HG02678 (cell line): Measurements from ENCODE around the gene RAB1B.
A peak's percentile ranks its signal among the peaks of the same experiment; 100 is the strongest.
"Not testable (repeated sequence)": the region's sequence is repeated elsewhere in the genome, so short reads cannot be mapped to it uniquely, and the experiment has no call there.

Source experiments
- ATAC-seq: cut with Tn5 transposase; IDR thresholded peaks from one replicate; pipeline ENCODE4 v1.9.1; 2021; ENCODE audit warnings: mild to moderate bottlenecking, moderate library complexity; ENCODE audit not compliant: unreplicated experiment

RAB1B gene

DNA sequence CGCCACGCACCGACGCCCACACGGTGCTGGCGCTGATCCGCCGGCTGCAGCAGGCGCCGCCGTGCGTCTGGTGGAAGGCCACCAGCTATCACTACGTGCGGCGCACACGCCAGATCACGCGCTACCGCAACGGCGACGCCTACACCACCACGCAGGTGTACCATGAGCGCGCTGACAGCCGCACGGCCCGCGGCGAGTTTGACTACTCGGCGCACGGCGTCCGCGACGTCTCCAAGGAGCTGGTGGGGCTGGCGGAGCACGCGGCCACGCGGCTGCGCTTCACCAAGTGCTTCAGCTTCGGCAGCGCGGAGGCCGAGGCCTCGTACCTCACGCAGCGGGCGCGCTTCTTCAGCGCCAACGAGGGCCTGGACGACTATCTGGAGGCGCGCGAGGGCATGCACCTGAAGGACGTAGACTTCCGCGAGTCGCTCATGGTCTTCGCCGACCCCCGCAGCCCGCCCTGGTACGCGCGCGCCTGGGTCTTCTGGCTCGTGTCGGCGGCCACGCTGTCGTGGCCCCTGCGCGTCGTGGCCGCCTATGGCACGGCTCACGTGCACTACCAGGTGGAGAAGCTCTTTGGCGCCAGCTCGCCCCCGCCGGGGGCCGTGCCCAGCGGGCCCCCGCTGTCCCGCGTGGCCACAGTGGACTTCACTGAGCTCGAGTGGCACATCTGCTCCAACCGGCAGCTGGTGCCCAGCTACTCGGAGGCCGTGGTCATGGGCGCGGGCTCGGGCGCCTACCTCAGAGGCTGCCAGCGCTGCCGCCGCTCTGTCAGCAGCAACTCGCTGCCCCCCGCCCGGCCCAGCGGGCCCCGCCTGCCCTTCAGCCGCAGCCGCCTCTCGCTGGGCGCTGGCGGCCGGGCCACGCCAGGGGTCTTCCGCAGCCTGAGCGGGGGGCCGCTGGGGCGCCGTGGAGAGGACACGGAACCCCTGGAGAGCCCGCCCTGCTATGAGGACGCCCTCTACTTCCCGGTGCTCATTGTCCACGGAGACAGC is 26.5 kb downstream of the RAB1B start:
- no peak for ATAC-seq

DNA sequence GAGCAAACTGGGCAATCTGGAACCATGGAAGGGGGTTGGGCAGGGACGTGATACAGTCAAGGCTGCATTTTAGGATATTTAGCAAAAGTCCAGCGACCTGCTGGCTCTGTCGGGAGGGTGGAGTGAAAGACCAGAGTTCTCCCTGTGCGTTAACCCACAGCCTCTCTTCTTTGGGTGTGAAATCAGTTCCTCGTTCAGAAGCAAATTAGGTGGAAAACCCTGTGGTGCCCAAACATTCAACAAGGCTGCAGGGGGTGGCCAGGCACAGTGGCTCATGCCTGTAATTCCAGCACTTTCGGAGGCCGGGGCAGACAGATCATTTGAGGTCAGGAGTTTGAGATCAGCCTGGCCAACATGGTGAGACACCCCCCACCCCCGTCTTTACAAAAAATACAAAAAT is 29.2 kb downstream of the RAB1B start:
- ATAC-seq = no peak

DNA sequence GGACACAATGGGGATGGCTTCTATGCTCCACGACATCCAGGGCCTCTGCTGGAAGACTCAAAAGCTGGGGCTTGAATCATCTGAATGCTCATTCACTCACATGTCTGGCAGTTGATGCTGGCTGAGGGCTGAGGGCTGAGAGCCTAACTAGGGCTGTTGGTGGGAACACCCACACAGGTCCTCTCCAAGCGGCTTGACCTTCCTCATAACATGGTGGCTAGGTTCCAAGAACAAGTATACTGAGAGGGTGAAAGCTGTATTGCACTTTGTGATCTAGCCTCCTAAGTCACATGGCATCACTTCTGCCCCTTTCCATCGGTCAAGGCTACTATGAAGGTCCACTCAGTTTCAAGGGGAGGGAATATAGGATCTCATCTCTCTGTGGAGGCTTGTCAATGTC is 30.7 kb downstream of the RAB1B start:
- no peak for ATAC-seq

DNA sequence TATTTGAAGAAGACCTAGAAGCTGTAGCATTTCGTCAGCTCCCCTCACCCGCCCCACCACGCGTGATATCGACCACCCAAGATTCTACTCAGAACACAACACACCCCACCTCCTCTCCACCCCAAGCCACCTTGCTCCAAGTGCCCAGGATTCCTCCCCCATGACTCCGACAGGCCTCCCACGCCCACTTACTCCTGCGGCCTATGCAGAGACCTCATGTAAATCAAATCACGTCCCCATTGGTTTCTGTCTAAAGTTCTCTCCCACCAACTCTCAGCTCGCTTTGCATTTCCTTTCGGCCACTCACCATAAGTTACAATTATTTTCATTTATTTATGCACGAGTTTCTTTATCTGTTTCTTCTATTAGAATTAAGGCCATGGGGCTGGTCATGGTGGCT is 34.2 kb downstream of the RAB1B start:
- ATAC-seq = no peak

DNA sequence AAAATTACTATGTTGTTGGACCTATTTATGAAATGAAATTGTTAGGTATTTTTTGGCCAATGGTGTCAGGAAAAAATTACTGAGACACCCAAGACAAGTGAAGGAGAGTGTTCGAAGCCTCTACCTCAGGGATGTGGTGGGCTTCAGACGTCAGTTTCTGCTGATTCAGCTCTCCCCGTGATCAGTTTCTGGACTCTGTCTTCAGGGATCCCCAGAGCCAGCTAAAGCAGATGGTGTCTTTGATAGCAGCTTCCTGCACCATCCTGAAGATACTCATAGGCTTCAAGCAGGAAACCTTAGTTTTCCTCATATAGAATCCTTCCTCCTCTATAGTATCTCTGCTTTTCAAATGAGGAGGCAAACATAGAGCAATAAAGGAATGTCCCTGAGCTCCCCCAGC is 41.0 kb downstream of the RAB1B start:
- no peak for ATAC-seq

DNA sequence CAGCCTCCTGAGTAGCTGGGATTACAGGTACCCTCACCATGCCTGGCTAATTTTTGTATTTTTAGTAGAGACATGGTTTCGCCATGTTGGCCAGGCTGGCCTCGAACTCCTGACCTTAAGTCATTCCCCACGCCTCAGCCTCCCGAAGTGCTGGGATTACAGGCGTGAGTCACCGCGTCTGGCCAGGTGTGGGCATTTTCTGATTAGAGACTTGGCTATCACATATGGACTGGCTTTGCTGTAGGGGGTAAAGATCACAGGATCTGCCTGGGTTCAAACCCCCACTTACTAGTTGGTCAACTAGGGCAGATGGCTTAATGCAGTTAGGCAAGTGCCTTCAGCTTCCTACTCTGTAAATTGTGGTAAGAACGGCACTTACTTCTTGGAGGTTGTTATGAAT is 41.9 kb downstream of the RAB1B start:
- ATAC-seq = no peak

DNA sequence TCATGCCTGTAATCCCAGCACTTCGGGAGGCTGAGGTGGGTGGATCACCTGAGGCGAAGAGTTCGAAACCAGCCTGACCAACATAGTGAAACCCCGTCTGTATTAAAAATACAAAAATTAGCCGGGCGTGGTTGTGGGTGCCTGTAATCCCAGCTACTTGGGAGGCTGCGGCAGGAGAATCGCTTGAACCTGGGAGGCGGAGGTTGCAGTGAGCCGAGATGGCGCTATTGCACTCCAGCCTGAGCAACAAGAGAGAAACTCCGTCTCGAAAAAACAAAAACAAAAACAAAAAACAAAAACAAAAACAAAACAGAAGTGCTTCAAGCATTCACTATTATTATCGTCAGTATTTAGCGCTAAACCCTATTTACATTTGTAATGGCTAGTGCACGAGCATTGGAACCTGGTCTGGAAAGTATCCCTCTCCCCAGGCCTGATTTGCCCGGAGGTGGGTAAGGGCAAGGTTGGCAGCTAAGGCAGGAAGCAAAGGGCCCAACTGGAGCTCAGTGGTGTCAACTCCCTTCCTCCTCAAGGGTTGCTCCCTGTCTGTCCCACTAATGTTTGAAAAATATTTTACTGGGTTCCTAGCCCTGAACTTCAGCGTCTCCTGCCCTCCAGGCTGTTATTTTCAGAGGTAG is 42.5 kb downstream of the RAB1B start:
- not testable (repeated sequence) for ATAC-seq

DNA sequence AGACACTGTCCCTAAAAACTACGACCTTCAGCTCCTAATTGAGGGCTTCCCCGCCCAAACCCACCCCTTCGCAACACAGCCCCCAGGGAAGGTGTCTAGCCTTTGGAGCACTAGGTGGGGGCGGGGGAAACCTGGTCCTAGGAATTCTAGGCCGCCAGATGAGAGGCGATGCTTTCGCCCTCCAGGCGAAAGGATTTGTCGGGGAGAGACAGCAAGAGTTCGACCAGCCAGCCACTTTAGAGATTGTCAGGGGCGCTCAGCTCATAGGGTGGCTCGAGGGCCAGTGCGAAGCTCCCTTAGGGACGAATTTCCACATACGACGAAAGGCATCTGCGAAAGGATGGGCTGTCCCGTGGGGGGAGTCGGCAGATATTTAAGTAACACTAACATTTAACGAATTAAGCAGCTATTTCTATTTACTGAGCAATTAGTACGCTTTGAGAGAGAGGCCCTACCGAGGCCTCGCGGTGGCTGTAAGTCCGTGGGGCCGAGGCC is 43.1 kb downstream of the RAB1B start:
- ATAC-seq = no peak

DNA sequence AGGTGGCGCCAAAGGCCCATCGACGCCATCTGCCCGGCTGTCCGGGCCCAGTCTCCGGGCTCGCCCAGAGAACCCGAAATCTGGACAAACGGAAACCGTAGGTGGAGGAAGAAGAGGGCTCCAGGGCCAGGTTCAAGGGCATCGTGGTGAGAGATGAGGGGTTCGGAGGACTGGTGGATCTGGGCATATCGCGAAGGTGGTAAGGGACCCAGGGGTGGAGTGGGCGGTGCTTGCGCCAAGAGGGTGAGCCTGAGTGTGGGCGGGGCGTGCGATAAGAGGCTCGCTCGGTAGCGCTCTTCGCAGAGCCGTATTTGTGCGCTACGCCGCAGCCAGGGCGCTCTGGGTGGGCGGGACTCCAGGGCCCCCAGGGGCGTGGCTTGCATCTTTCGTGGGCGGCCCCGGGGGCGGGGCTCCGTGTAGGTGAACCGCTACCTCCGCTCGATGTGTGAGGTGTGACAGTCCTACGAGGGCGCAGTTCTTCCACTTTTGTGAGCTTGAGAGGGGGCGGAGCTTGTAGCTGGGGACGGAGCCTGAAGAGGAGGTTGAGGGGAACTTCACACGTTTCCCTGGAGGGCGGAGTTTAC is 43.6 kb downstream of the RAB1B start:
- ATAC-seq = peak; percentile 60

DNA sequence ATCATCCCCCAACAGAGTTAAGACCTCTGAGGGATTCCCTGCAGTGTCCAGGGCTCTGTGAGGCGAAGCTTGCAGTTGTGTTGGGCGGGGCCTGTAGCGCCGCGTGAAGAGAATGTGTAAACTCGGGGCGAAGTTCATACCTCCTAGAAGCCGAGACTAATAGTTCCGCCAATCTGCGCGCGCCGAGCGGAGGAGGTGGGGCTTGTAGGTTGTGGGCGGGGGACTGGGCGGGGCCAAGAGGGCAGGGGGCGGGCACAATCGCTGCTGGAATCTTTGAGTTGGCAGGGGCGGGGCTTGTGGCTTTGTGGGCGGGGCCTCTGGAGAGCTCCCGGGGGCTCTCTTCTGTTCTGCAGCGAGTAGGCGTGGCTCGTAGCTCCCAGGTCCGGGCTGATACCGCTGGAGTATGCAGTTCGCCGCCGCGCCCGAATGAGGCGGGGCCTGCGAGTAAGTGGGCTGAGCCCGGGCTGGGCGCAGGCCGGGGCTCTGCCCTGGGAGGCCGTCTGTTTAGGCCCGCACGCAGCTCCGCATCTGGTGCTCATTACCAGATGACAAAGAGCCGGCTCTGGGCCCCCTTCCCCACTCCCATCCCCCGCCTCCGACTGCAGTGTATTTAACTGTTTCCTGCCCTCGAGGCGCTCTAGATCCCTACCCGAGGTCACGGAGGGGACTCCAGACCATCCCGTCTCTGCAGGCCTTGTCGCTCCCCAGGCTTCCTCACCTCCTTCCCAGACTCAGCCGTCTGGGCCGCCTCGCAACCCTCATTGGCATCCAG is 44.3 kb downstream of the RAB1B start:
- ATAC-seq = peak; percentile 71

DNA sequence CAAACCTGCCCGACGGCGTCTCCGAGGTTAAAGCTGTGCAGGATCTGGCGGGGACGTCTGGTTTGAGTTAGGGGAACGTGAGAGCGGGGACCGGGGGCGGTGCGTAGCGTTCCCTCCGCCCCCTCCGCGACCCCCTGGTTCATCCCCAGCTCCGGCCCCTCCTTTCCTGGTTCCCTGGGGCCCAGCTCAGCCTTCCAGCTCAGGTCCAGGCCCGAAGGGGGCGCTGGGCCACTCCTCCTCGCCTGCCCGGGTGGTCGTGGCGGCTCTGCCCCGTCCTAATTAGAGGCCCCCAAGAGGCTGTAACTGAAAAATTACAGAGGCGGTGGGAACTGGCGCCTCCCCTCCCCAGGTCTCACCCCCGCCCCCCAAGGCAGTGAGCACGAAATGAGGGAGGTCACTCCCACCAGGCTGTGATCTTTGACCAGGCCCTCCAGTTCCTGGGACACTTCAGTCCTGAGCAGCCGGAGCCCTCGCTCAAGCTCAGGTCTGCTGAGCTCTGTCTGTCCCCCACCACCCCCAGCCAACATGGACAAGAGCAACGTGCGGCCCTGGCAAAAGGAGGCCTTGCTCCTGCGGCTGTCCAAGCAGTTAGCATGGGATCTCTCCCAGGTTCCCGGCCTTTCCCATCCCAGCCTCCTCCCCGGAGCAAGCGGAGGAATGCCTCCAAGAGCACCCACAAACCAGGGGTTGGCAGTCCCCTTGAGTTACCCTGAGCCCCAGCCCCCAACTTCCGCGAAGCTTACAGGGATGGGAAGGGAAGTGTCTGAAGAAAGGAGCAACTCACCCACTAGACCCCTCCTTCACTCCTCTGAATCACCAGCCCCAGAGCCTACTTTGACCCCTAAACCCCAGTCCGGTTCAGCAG is 45.1 kb downstream of the RAB1B start:
- no peak for ATAC-seq

DNA sequence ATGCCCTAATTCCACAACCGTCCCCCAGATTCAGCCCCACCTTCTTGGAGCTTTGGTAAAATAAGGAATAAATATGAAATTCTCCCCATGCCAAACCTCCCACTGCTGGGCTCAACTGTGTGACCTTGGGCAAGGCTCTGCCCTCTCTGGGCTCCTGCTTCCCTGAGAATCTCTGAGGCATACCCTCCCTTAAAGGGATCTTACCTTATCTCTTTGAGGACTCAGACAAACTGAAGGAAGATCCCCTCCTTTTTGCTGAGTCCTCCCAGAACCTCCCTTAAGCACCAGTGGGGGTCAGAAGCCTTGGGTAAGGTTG is 45.7 kb downstream of the RAB1B start:
- no peak for ATAC-seq

DNA sequence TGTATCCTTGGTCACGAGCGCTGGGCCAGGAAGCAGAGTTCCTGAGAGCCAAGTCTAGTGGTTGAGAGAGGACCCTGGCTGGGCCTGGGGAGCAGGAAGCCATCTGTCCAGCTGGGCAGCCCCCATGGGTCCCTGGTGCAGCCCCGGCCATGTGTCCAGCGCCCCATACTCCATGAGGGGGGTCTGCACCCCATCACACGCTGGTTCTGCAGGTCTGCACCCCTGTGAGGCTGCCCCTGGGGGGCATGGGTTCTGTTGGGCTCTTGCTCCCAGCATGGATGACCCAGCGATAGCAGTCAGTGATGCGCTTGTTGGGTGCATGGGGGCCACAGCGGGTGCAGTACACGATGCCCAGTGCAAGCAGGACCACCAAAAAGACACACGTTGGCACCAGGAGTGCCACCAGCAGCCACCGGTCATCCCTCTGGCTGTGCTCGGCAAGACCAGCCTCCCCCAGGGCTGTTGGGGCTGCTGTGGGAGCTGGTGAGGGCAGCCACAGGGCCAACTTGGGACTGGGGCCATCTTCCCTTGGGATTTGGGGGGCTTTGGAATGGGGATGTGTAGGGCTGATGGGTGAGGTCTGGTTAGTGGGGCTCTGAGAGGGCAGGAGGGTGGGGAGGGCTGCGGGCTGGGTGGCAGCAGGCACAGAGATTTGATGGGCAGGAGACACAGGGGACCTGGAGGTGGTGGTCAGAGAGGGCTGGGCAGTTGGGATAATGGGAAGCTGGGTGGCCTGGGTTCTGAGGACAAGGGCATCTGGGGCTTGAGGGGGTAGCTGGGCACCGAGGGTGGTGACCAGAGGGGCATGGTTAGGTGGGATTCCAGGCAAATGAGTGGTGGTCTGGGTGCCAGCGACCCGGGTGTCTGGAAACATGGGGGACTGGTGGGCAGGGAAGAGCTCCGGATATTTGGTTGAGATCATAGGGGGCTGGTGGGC is 46.4 kb downstream of the RAB1B start:
- ATAC-seq = no peak

DNA sequence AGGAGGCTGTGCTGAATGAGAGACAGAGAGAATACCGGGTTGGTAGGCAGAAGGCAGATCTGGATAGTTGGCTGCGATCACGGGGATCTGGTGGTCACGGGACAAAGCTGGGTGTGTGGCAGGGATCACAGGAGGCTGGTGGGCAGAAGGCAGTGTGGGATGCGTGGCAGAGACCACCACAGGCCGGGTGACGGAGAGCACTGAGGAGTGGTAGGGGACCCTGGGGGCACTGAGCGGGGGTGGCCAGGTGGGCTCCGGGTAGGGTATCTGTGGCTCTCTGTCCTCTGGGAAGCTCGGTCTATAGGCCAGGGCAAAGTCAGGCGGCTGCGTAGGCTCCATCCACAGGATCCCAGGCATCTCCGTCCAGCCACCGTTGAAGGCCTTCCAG is 47.1 kb downstream of the RAB1B start:
- no peak for ATAC-seq

DNA sequence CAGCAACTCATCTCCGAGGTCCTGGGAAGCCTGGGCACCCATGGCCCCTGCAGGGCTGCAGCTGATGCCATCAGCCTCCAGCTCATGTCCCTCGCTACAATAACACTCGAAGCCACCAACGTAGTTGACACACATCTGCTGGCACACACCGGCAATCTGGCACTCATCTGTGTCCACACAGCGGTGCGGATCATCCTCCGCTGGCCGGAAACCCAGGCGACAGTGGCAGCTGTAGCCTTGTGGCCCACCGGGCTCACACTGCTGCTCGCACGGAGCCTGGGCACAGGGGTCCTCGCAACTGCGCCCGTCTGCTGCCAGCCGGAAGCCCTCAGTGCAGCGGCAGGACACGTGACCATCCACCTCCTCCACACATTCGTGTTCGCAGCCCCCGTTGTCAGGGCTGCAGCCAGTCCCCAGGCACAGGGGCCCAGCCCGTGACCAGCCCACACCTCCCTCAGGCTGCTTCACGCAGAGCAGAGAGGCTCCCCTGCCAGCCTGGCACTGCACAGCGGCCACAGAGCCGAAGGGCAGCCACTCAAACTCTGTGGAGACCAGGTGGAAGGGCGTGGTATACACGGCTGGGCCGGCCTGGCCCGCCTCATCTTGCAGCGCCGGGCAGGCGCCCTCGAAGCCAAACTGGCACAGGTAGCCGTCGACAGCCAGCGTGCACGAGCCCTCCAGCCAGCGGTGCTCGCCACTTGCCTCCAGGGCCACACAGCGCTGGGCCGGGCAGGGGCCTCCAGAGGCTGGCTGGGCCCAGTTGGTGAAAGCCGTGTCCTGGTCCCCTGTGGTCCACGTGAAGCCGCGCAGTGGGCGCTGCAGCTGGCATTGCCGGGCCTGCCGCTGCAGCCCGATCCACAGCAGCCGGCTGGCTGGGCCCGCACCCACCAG is 47.7 kb downstream of the RAB1B start:
- no peak for ATAC-seq

DNA sequence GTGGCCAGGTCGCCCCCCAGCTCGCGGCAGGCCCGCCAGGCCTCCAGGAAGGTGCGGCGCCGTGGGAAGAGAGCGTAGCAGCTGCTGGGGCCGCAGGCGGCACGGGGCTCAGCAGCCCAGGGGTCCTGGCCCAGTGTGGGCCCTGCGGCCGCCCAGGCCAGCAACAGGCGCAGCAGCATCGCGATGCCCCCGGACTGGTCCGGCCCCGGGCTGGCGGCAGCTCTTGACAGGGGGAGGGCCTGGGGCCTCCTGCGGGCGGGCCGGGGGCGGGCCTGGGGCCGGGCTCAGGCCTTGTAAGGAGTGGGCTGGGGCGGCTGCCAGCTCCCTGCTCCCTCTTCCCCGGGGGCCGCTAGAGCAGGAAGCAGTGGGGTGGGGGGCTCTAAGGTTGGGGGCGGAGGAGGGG is 48.4 kb downstream of the RAB1B start, which contains the start of gene CD248:
CD248 (minus strand) TSS at position 196 of the 403 bp plus-strand sequence; CDS start at position 179, 17 bp downstream.
- no peak for ATAC-seq

DNA sequence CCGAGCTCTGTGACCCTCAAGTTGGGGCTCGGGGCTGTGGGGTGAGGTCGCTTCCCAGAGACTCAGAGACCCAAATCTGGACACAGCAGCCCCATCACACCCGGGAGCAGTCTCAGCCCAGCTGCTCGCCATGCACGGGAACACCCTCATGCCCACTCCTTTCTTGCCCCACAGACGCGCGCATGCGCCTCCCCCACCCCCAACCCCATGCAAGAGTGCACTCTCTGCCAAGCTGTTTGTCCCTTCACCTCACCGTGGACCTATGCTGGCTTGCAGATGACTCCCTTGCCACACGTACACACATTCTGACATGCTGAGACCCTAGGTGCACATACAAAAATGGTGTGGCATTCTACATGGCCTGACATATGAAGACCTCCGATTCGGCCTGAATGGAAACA is 48.9 kb downstream of the RAB1B start:
- no peak for ATAC-seq
